GM12878 (cell line): ENCODE measurements around the gene SLC6A12.

ENCODE experiments used
- ATF7 ChIP-seq: fragments of 450-650 bp; IDR thresholded peaks from 2 replicates; pipeline ENCODE4 v1.6.1; 2016; ENCODE audit warnings: low read depth, mild to moderate bottlenecking
- CBFB ChIP-seq: IDR thresholded peaks from 2 replicates; pipeline ENCODE4 v1.6.1; 2016; ENCODE audit warnings: antibody characterized with exemption, low read depth
- CBX5 ChIP-seq: sonication (generic); IDR thresholded peaks from 2 replicates; pipeline ENCODE4 v1.6.1; 2016; ENCODE audit warnings: low read depth, moderate library complexity, mild to moderate bottlenecking, inconsistent platforms
- JUND ChIP-seq: IDR thresholded peaks from 2 replicates; pipeline ENCODE4 v1.6.1; 2012; ENCODE audit warnings: low read depth, mild to moderate bottlenecking, low read length, improper control_type of control experiment, moderate library complexity
- PML ChIP-seq: IDR thresholded peaks from 2 replicates; pipeline ENCODE4 v1.6.1; 2012; ENCODE audit warnings: low read length, inconsistent platforms
- POLR2A ChIP-seq: IDR thresholded peaks from 2 replicates; pipeline ENCODE4 v1.6.1; 2011; ENCODE audit warnings: low read depth, mild to moderate bottlenecking, low read length
- SKIL ChIP-seq: fragments of 450-650 bp; IDR thresholded peaks from 2 replicates; pipeline ENCODE4 v1.6.1; 2017; ENCODE audit warnings: mild to moderate bottlenecking, low read depth, inconsistent platforms; ENCODE audit not compliant: poor library complexity, severe bottlenecking
- TBL1XR1 ChIP-seq: IDR thresholded peaks from 2 replicates; pipeline ENCODE4 v1.6.1; 2012; ENCODE audit warnings: low read depth, low read length, improper control_type of control experiment
- USF1 ChIP-seq: IDR thresholded peaks from 2 replicates; pipeline ENCODE4 v1.6.1; 2011; ENCODE audit warnings: borderline replicate concordance, low read depth, mild to moderate bottlenecking, moderate library complexity, mixed read lengths, low read length; ENCODE audit not compliant: insufficient read depth; ENCODE audit errors: extremely low read length
- TF ChIP-seq, protein P1 (sequence below): IDR thresholded peaks from 2 replicates; pipeline ENCODE4 v1.6.1; 2012; ENCODE audit warnings: low read depth, low read length, improper control_type of control experiment

GRCh38 chr12:186006-186625 is 27.8 kb downstream of the SLC6A12 start:
- TF ChIP-seq USF1 (no peak), SKIL (no peak), CBFB (no peak), ATF7 (no peak), CBX5 (no peak), JUND (no peak), PML (no peak), POLR2A (no peak), TBL1XR1 (no peak)
- TF ChIP-seq, protein P1, sequence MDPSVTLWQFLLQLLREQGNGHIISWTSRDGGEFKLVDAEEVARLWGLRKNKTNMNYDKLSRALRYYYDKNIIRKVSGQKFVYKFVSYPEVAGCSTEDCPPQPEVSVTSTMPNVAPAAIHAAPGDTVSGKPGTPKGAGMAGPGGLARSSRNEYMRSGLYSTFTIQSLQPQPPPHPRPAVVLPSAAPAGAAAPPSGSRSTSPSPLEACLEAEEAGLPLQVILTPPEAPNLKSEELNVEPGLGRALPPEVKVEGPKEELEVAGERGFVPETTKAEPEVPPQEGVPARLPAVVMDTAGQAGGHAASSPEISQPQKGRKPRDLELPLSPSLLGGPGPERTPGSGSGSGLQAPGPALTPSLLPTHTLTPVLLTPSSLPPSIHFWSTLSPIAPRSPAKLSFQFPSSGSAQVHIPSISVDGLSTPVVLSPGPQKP = no peak
